Kidney epithelial cell (primary cell): Measurements from ENCODE around the gene CXXC4. TPM values are rescaled to one million over a fixed set of nuclear protein-coding genes. Genes with fewer than 3 reads are reported as not detected.
A peak's percentile ranks its signal among the peaks of the same experiment; 100 is the strongest.

Experiments
- DNase-seq: peaks from one replicate; pipeline ENCODE4 v3.0.0-alpha.2; 2010; ENCODE audit warnings: low read depth
- H3K27me3 ChIP-seq: 2 replicates; pipeline ENCODE4 v1.6.0; 2011; ENCODE audit warnings: low read length; ENCODE audit not compliant: control insufficient read depth, insufficient read depth
- H3K36me3 ChIP-seq: 2 replicates; pipeline ENCODE4 v1.5.1; 2011; ENCODE audit warnings: low read length; ENCODE audit not compliant: control insufficient read depth, insufficient read depth
- H3K4me3 ChIP-seq: 2 replicates; pipeline ENCODE4 v1.5.1; 2011; ENCODE audit warnings: low read depth, mild to moderate bottlenecking, control low read depth, low read length
- CTCF ChIP-seq: IDR thresholded peaks from 2 replicates; pipeline ENCODE4 v1.5.1; 2011; ENCODE audit warnings: mild to moderate bottlenecking, moderate library complexity, low read length, control low read depth, inconsistent platforms; ENCODE audit not compliant: insufficient read depth, poor library complexity, severe bottlenecking
- total RNA-seq: library from RNA; depleted of rRNA; stranded (reverse); fragments of >200 nt; gene quantifications from 2 replicates; pipeline ENCODE4 v1.2.3, GENCODE V29; 2015

The CXXC4 gene
- total RNA-seq, 1 donor from 2014 or later = 0.50 TPM

- H3K36me3 ChIP-seq = no peaks in the 10 kb centered on the region
- peak overlapping the region; percentile 62 for H3K4me3 ChIP-seq
- no peaks in the 10 kb centered on the region for H3K27me3 ChIP-seq
- DNase-seq = no peak
- no peak for TF ChIP-seq CTCF
Observed at GRCh38 chr4:104491481-104492182, 3.1 kb downstream of the CXXC4 start.

- Histone ChIP-seq H3K36me3 (no peaks in the 10 kb centered on the region), H3K27me3 (no peaks in the 10 kb centered on the region), H3K4me3 (peak overlapping the region; percentile 62)
- DNase-seq = no peak
- no peak for TF ChIP-seq CTCF
Observed at GRCh38 chr4:104490770-104491480, 3.8 kb downstream of the CXXC4 start.

- no peaks in the 10 kb centered on the region for H3K36me3 ChIP-seq
- DNase-seq = no peak
- no peak for TF ChIP-seq CTCF
- H3K4me3 ChIP-seq = peak overlapping the region; percentile 62
- H3K27me3 ChIP-seq = no peaks in the 10 kb centered on the region
Observed at GRCh38 chr4:104490096-104490769, 4.5 kb downstream of the CXXC4 start.

GRCh38 chr4:104489731-104490095 lies 5.0 kb downstream of the CXXC4 start:
- Histone ChIP-seq H3K4me3 (no peak overlapping the region), H3K36me3 (no peaks in the 10 kb centered on the region), H3K27me3 (no peaks in the 10 kb centered on the region)
- DNase-seq = no peak
- TF ChIP-seq CTCF = no peak

- TF ChIP-seq CTCF = no peak
- H3K36me3 ChIP-seq = no peaks in the 10 kb centered on the region
Observed at GRCh38 chr4:104488151-104488550, 6.5 kb downstream of the CXXC4 start.

More at GRCh38 chr4:104488151-104488550, 6.5 kb downstream of the CXXC4 start:
- Histone ChIP-seq H3K4me3 (no peak overlapping the region), H3K27me3 (no peaks in the 10 kb centered on the region)
- no peak for DNase-seq
